Osteoblast (primary cell): Measurements from ENCODE around the gene LUC7L. TPM values are rescaled to one million over a fixed set of nuclear protein-coding genes. Genes with fewer than 3 reads are reported as not detected.

Source experiments
- DNase-seq: peaks from one replicate; pipeline ENCODE4 v3.0.0; 2011; ENCODE audit warnings: low spot score, mixed read lengths; ENCODE audit not compliant: insufficient read length; ENCODE audit errors: missing footprints
- H2AFZ ChIP-seq: 2 replicates; pipeline ENCODE4 v1.6.0; 2011; ENCODE audit warnings: mild to moderate bottlenecking, low read length
- H3K27ac ChIP-seq: 2 replicates; pipeline ENCODE4 v1.5.1; 2011; ENCODE audit warnings: mild to moderate bottlenecking, low read depth, low read length, moderate library complexity
- H3K27me3 ChIP-seq: 2 replicates; pipeline ENCODE4 v1.6.0; 2012; ENCODE audit warnings: mild to moderate bottlenecking, control low read depth, inconsistent platforms, low read length, moderate library complexity; ENCODE audit not compliant: insufficient read depth
- H3K36me3 ChIP-seq: 2 replicates; pipeline ENCODE4 v1.5.1; 2011; ENCODE audit warnings: mild to moderate bottlenecking, low read length, control low read depth, moderate library complexity; ENCODE audit not compliant: insufficient read depth
- H3K4me1 ChIP-seq: 2 replicates; pipeline ENCODE4 v1.5.1; 2011; ENCODE audit warnings: mild to moderate bottlenecking, low read length, control low read depth, moderate library complexity; ENCODE audit not compliant: insufficient read depth
- H3K4me2 ChIP-seq: 2 replicates; pipeline ENCODE4 v1.6.0; 2011; ENCODE audit warnings: mild to moderate bottlenecking, low read length; ENCODE audit not compliant: insufficient read depth
- H3K4me3 ChIP-seq: fragments of 200-600 bp; sonication (generic); 3 replicates; pipeline ENCODE4 v1.5.1; 2012; ENCODE audit warnings: mild to moderate bottlenecking, low read length, inconsistent platforms; ENCODE audit not compliant: insufficient read depth
- H3K79me2 ChIP-seq: 2 replicates; pipeline ENCODE4 v1.6.0; 2012; ENCODE audit warnings: mild to moderate bottlenecking, low read length, control low read depth, inconsistent platforms; ENCODE audit not compliant: insufficient read depth
- H3K9me3 ChIP-seq: 2 replicates; pipeline ENCODE4 v1.5.1; 2011; ENCODE audit warnings: low read depth, low read length, control low read depth
- H4K20me1 ChIP-seq: 2 replicates; pipeline ENCODE4 v1.6.0; 2012; ENCODE audit warnings: mild to moderate bottlenecking, low read length, control low read depth; ENCODE audit not compliant: insufficient read depth
- total RNA-seq: library from RNA; depleted of rRNA; stranded (reverse); fragments of >200 nt; gene quantifications from 2 replicates; pipeline ENCODE4 v1.2.3, GENCODE V29; 2012
- TF ChIP-seq, protein P1 (sequence below): IDR thresholded peaks from 2 replicates; pipeline ENCODE4 v1.5.1; 2011; ENCODE audit warnings: mild to moderate bottlenecking, low read depth, low read length, moderate library complexity; ENCODE audit errors: extremely low read depth

The LUC7L gene
- total RNA-seq, 1 donor: 46.0 TPM

GRCh38 chr16:167122-167690 is 62.0 kb downstream of the LUC7L start:
- TF ChIP-seq, protein P1, sequence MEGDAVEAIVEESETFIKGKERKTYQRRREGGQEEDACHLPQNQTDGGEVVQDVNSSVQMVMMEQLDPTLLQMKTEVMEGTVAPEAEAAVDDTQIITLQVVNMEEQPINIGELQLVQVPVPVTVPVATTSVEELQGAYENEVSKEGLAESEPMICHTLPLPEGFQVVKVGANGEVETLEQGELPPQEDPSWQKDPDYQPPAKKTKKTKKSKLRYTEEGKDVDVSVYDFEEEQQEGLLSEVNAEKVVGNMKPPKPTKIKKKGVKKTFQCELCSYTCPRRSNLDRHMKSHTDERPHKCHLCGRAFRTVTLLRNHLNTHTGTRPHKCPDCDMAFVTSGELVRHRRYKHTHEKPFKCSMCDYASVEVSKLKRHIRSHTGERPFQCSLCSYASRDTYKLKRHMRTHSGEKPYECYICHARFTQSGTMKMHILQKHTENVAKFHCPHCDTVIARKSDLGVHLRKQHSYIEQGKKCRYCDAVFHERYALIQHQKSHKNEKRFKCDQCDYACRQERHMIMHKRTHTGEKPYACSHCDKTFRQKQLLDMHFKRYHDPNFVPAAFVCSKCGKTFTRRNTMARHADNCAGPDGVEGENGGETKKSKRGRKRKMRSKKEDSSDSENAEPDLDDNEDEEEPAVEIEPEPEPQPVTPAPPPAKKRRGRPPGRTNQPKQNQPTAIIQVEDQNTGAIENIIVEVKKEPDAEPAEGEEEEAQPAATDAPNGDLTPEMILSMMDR: no peak
- H3K27me3 ChIP-seq: peaks cover 47% of the 10 kb centered on the region

DNA sequence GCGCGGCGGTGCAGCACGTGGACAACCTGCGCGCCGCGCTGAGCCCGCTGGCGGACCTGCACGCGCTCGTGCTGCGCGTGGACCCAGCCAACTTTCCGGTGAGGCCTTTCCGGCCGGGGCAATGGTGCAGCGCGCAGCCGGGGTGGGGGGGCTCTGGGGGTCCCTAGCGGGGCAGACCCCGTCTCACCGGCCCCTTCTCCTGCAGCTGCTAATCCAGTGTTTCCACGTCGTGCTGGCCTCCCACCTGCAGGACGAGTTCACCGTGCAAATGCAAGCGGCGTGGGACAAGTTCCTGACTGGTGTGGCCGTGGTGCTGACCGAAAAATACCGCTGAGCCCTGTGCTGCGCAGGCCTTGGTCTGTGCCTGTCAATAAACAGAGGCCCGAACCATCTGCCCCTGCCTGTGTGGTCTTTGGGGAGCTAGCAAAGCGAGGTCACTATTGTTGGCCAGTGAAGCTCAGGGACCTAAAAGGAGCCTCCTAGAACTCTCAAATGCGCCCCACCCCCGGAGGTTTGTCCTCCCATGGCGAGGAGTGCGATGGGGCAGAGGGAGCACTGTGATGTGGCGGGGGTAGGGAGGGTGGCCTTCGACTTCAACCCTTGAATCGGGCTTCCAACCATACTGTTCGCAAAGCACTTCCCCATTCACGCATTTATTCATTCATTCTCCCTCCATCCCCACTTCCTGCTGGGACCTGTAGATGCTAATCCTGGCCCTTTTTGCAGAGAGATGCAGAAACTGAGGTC is 62.7 kb downstream of the LUC7L start:
- no peak overlapping the region for H2AFZ ChIP-seq
- H4K20me1 ChIP-seq: no peaks in the 10 kb centered on the region
- H3K4me1 ChIP-seq: no peaks in the 10 kb centered on the region
- DNase-seq: peak; percentile 90
- H3K27me3 ChIP-seq: peaks cover 47% of the 10 kb centered on the region
- no peak overlapping the region for H3K4me2 ChIP-seq
- H3K9me3 ChIP-seq: no peaks in the 10 kb centered on the region
- H3K79me2 ChIP-seq: no peaks in the 10 kb centered on the region
- TF ChIP-seq, protein P1: no peak
- no peaks in the 10 kb centered on the region for H3K36me3 ChIP-seq
- H3K27ac ChIP-seq: no peak overlapping the region
- H3K4me3 ChIP-seq: no peak overlapping the region

More at GRCh38 chr16:167122-167690, 62.0 kb downstream of the LUC7L start:
- H4K20me1 ChIP-seq: no peaks in the 10 kb centered on the region
- H2AFZ ChIP-seq: no peak overlapping the region
- no peaks in the 10 kb centered on the region for H3K4me1 ChIP-seq
- no peaks in the 10 kb centered on the region for H3K9me3 ChIP-seq
- DNase-seq: peak; percentile 81
- H3K27ac ChIP-seq: no peak overlapping the region
- no peaks in the 10 kb centered on the region for H3K36me3 ChIP-seq
- H3K79me2 ChIP-seq: no peaks in the 10 kb centered on the region
- H3K4me3 ChIP-seq: no peak overlapping the region
- H3K4me2 ChIP-seq: no peak overlapping the region

GRCh38 chr16:165539-166374 is 63.5 kb downstream of the LUC7L start, which contains the start of gene HBM:
Gene HBM, plus strand, starts transcription at chr16:165978. Its CDS starts 20 bp downstream, at chr16:165998.
- H3K27me3 ChIP-seq: peaks cover 45% of the 10 kb centered on the region
- no peaks in the 10 kb centered on the region for H3K79me2 ChIP-seq
- no peaks in the 10 kb centered on the region for H3K36me3 ChIP-seq
- TF ChIP-seq, protein P1: no peak
- no peaks in the 10 kb centered on the region for H4K20me1 ChIP-seq
- no peaks in the 10 kb centered on the region for H3K4me1 ChIP-seq
- DNase-seq: peak; percentile 90
- no peak within 1 kb of the TSS for H3K4me2 ChIP-seq
- no peak within 1 kb of the TSS for H3K4me3 ChIP-seq
- H3K27ac ChIP-seq: no peak within 1 kb of the TSS
- no peaks in the 10 kb centered on the region for H3K9me3 ChIP-seq
- no peak within 1 kb of the TSS for H2AFZ ChIP-seq
